ENCODE results near the gene GNGT1.

GRCh38 chr7:93920496-93921182 lies 14.3 kb downstream of the GNGT1 start:
- no peak for TF ChIP-seq GATA2 (IDR thresholded peaks at IDR 0.05; ENCODE audit: low read depth, low read length)
- no peak for TF ChIP-seq GATA3 (IDR thresholded peaks at IDR 0.05; ENCODE audit: low read depth, low read length)

Data from SH-SY5Y (cell line).